GM12878 (cell line): ENCODE results near the gene CCBE1.

Source experiments
- BCL11A ChIP-seq: IDR thresholded peaks from 2 replicates; pipeline ENCODE4 v1.6.1; 2011; ENCODE audit warnings: low read depth, low read length
- CREM ChIP-seq: IDR thresholded peaks from 2 replicates; pipeline ENCODE4 v1.6.1; 2014; ENCODE audit warnings: antibody characterized with exemption, low read depth
- CTCF ChIP-seq, 3 experiments: IDR thresholded peaks in 2 of 3; conservative IDR thresholded peaks in 1 of 3; 2 replicates each; pipeline ENCODE4 v1.5.1; 2011; ENCODE audit warnings: low read depth in 3 of 3, low read length in 3 of 3, mild to moderate bottlenecking in 3 of 3, control low read depth in 2 of 3, moderate library complexity in 2 of 3, inconsistent platforms in 1 of 3, mixed read lengths in 1 of 3; ENCODE audit not compliant: control insufficient read depth in 2 of 3, insufficient read depth in 1 of 3; ENCODE audit errors: extremely low read depth in 1 of 3
- ESRRA ChIP-seq: IDR thresholded peaks from 2 replicates; pipeline ENCODE4 v1.6.1; 2012; ENCODE audit warnings: mild to moderate bottlenecking, low read length, improper control_type of control experiment
- HDAC2 ChIP-seq: fragments of 200-600 bp; sonication (generic); IDR thresholded peaks from 2 replicates; pipeline ENCODE4 v1.6.1; 2017
- JUNB ChIP-seq: IDR thresholded peaks from 2 replicates; pipeline ENCODE4 v1.6.1; 2016; ENCODE audit warnings: antibody characterized with exemption, mild to moderate bottlenecking
- POLR2AphosphoS5 ChIP-seq: IDR thresholded peaks from 2 replicates; pipeline ENCODE4 v1.6.1; 2011; ENCODE audit warnings: mild to moderate bottlenecking, low read length, inconsistent platforms
- SIX5 ChIP-seq: IDR thresholded peaks from 2 replicates; pipeline ENCODE4 v1.6.1; 2011; ENCODE audit warnings: mild to moderate bottlenecking, low read depth, low read length, moderate library complexity; ENCODE audit not compliant: severe bottlenecking
- TF ChIP-seq, protein P1 (sequence below): fragments of 450-650 bp; IDR thresholded peaks from 2 replicates; pipeline ENCODE4 v1.6.1; 2017; ENCODE audit warnings: mild to moderate bottlenecking
- TF ChIP-seq, protein P2 (sequence below): fragments of 450-650 bp; formaldehyde crosslinking; IDR thresholded peaks from 2 replicates; pipeline ENCODE4 v1.5.0; 2022; ENCODE audit warnings: mild to moderate bottlenecking, missing genetic modification characterization
- TF ChIP-seq, protein P3 (sequence below): fragments of 450-650 bp; IDR thresholded peaks from 2 replicates; pipeline ENCODE4 v1.6.1; 2016; ENCODE audit warnings: mild to moderate bottlenecking

DNA sequence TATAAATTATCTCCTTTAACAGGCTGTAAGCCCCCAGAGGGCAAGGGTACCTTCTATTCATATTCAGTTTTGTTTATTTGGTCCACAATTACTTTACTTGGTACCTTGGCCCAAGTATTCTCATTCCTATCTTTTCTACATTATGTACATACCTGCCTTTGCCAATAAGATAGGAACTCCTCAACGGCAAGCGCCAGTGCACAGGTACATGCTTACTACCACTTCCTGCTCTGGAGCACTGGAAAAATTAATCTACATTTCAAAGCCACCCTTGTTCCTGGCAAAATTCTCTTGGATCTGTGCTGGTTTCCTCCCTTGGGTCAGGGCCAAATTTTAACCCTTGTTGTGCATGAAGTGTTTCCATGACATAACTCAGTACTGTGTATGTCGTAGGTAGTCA is 303.8 kb downstream of the CCBE1 start:
- TF ChIP-seq HDAC2 = no peak
- TF ChIP-seq, protein P1, sequence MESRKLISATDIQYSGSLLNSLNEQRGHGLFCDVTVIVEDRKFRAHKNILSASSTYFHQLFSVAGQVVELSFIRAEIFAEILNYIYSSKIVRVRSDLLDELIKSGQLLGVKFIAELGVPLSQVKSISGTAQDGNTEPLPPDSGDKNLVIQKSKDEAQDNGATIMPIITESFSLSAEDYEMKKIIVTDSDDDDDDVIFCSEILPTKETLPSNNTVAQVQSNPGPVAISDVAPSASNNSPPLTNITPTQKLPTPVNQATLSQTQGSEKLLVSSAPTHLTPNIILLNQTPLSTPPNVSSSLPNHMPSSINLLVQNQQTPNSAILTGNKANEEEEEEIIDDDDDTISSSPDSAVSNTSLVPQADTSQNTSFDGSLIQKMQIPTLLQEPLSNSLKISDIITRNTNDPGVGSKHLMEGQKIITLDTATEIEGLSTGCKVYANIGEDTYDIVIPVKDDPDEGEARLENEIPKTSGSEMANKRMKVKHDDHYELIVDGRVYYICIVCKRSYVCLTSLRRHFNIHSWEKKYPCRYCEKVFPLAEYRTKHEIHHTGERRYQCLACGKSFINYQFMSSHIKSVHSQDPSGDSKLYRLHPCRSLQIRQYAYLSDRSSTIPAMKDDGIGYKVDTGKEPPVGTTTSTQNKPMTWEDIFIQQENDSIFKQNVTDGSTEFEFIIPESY = no peak
- TF ChIP-seq BCL11A = no peak
- TF ChIP-seq SIX5 = no peak
- TF ChIP-seq POLR2AphosphoS5 = no peak
- TF ChIP-seq, protein P2, sequence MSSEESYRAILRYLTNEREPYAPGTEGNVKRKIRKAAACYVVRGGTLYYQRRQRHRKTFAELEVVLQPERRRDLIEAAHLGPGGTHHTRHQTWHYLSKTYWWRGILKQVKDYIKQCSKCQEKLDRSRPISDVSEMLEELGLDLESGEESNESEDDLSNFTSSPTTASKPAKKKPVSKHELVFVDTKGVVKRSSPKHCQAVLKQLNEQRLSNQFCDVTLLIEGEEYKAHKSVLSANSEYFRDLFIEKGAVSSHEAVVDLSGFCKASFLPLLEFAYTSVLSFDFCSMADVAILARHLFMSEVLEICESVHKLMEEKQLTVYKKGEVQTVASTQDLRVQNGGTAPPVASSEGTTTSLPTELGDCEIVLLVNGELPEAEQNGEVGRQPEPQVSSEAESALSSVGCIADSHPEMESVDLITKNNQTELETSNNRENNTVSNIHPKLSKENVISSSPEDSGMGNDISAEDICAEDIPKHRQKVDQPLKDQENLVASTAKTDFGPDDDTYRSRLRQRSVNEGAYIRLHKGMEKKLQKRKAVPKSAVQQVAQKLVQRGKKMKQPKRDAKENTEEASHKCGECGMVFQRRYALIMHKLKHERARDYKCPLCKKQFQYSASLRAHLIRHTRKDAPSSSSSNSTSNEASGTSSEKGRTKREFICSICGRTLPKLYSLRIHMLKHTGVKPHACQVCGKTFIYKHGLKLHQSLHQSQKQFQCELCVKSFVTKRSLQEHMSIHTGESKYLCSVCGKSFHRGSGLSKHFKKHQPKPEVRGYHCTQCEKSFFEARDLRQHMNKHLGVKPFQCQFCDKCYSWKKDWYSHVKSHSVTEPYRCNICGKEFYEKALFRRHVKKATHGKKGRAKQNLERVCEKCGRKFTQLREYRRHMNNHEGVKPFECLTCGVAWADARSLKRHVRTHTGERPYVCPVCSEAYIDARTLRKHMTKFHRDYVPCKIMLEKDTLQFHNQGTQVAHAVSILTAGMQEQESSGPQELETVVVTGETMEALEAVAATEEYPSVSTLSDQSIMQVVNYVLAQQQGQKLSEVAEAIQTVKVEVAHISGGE (CRISPR knock-in tag) = no peak
- TF ChIP-seq ESRRA = no peak
- TF ChIP-seq, protein P3, sequence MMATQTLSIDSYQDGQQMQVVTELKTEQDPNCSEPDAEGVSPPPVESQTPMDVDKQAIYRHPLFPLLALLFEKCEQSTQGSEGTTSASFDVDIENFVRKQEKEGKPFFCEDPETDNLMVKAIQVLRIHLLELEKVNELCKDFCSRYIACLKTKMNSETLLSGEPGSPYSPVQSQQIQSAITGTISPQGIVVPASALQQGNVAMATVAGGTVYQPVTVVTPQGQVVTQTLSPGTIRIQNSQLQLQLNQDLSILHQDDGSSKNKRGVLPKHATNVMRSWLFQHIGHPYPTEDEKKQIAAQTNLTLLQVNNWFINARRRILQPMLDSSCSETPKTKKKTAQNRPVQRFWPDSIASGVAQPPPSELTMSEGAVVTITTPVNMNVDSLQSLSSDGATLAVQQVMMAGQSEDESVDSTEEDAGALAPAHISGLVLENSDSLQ = no peak
- no peak for TF ChIP-seq CREM
- TF ChIP-seq JUNB = no peak
- no peak for TF ChIP-seq CTCF (IDR thresholded peaks at IDR 0.05 in 2 of 3, conservative IDR thresholded peaks at IDR 0.05 in 1 of 3; ENCODE audit: control insufficient read depth in 2 of 3, extremely low read depth in 1 of 3, insufficient read depth in 1 of 3, low read depth in 3 of 3, low read length in 3 of 3)
